Loucy (cell line): ENCODE data around the gene OGFOD3.

Experiments
- CTCF ChIP-seq: fragments of 200-600 bp; sonication (generic); conservative IDR thresholded peaks from 2 replicates; pipeline ENCODE4 v1.5.1; 2014; ENCODE audit warnings: mild to moderate bottlenecking, antibody characterized with exemption, low read length
- EZH2phosphoT487 ChIP-seq: fragments of 200-600 bp; IDR thresholded peaks from 2 replicates; pipeline ENCODE4 v1.6.1; 2018; ENCODE audit warnings: antibody characterized with exemption, mild to moderate bottlenecking, moderate library complexity, borderline replicate concordance

- TF ChIP-seq CTCF (peak; percentile 92), EZH2phosphoT487 (no peak)
These were observed 66.5 kb downstream of the OGFOD3 start for GRCh38 chr17:82351713-82352488.
